Small intestine (tissue), 7 donors: ENCODE measurements around the gene YIPF5. TPM values are rescaled to one million over a fixed set of nuclear protein-coding genes. Genes with fewer than 3 reads are reported as not detected.

Experiments
- DNase-seq, 2 donors: peaks; one replicate each; pipeline versions ENCODE4 v3.0.0 to v3.0.0-alpha.2; 2013
- FAIRE-seq: peaks from 2 replicates; lab custom pipeline; 2012; peaks lifted over from hg19 to GRCh38; lab: Jason Lieb, UNC
- H3K27ac ChIP-seq, 3 donors: one replicate each; pipeline ENCODE4 v1.5.1; 2013; ENCODE audit warnings: low read length in 2 of 3, mild to moderate bottlenecking in 2 of 3, control low read depth in 1 of 3, inconsistent platforms in 1 of 3, low read depth in 1 of 3, moderate library complexity in 1 of 3
- H3K27me3 ChIP-seq, 3 donors: one replicate each; pipeline ENCODE4 v1.6.1; 2013; ENCODE audit warnings: low read length in 3 of 3, inconsistent platforms in 1 of 3; ENCODE audit not compliant: control insufficient read depth in 3 of 3, insufficient read depth in 3 of 3
- H3K36me3 ChIP-seq, 3 donors: one replicate each; pipeline ENCODE4 v1.6.1; 2013; ENCODE audit warnings: low read length in 3 of 3, inconsistent platforms in 1 of 3, low read depth in 1 of 3, mild to moderate bottlenecking in 1 of 3, moderate library complexity in 1 of 3; ENCODE audit not compliant: control insufficient read depth in 3 of 3, insufficient read depth in 2 of 3
- H3K4me1 ChIP-seq, 3 donors: one replicate each; pipeline ENCODE4 v1.6.1; 2013; ENCODE audit warnings: low read length in 2 of 3, inconsistent platforms in 1 of 3, low read depth in 1 of 3, mild to moderate bottlenecking in 1 of 3, moderate library complexity in 1 of 3; ENCODE audit not compliant: control insufficient read depth in 3 of 3, insufficient read depth in 2 of 3
- H3K4me3 ChIP-seq, 3 donors: one replicate each; pipeline ENCODE4 v1.5.1; 2013; ENCODE audit warnings: low read length in 3 of 3, control low read depth in 1 of 3, inconsistent platforms in 1 of 3, low read depth in 1 of 3, mild to moderate bottlenecking in 1 of 3, moderate library complexity in 1 of 3
- H3K9me3 ChIP-seq, 2 donors: one replicate each; pipeline ENCODE4 v1.6.1; 2013; ENCODE audit warnings: low read depth in 1 of 2, low read length in 1 of 2; ENCODE audit not compliant: control insufficient read depth in 2 of 2, insufficient read depth in 1 of 2
- WGBS, 3 donors: extraction: QIAGEN DNeasy Blood & Tissue Kit; methylation state at CpG; one replicate each; pipeline ENCODE4 v1.1.7; 2013; 5-methylcytosine and 5-hydroxymethylcytosine counted together
- polyA plus RNA-seq, 4 donors: library from polyadenylated mRNA; stranded (reverse) in 3 of 4; unstranded in 1 of 4; fragments of 200-250 nt in 3 of 4; fragments of 120-200 nt in 1 of 4; gene quantifications; one replicate each; pipeline versions ENCODE4 v1.2.1 to v1.2.3, GENCODE V29; 2013
- donor health status: healthy with polysubstance abuse.
- donor health status: control.
- donor health status: control.
- donor health status: Bipolar disorder and iron deficiency.
- donor health status: healthy.

The YIPF5 gene
- polyA plus RNA-seq, 4 donors = 16.1 to 53.2 (median 19.6) TPM

GRCh38 chr5:144117412-144117811, 53.0 kb downstream of the YIPF5 start:
- no peak overlapping the region for H3K27ac ChIP-seq
- H3K36me3 ChIP-seq = no peaks in the 10 kb centered on the region
- H3K27me3 ChIP-seq = no peaks in the 10 kb centered on the region
- DNase-seq (no peak), FAIRE-seq (no peak)
- no peaks in the 10 kb centered on the region for H3K4me1 ChIP-seq
- no peak overlapping the region for H3K4me3 ChIP-seq
- H3K9me3 ChIP-seq = peaks cover 0 to 2% of the 10 kb centered on the region in 2 donors

GRCh38 chr5:144114571-144114970, 55.9 kb downstream of the YIPF5 start:
- FAIRE-seq = no peak

More at GRCh38 chr5:144114571-144114970, 55.9 kb downstream of the YIPF5 start:
- Histone ChIP-seq H3K9me3 (peaks cover 0 to 2% of the 10 kb centered on the region in 2 donors), H3K36me3 (no peaks in the 10 kb centered on the region), H3K27ac (no peak overlapping the region), H3K4me3 (no peak overlapping the region), H3K4me1 (no peaks in the 10 kb centered on the region), H3K27me3 (no peaks in the 10 kb centered on the region)
- 0 to 64% (median 51%) methylated on average over 1 of the region's 1 CpG for WGBS, 3 donors
- no peak for DNase-seq

Other genes with a start within 250 kb of the YIPF5 start
- 1 to 10 TPM in 1 of 4 donors, under 1 TPM in 3; under 0.01 to 1.8 (median 0.10) TPM for gene KCTD16, start 214 bp upstream of the YIPF5 start, polyA plus RNA-seq